KOPT-K1 (cell line): Measurements from ENCODE around the gene DNAI1.

ENCODE experiments used
- H3K27ac ChIP-seq: fragments of 200-600 bp; sonication (generic); 2 replicates; pipeline ENCODE4 v1.5.1; 2016; ENCODE audit warnings: antibody characterized with exemption, mild to moderate bottlenecking, low read depth, low read length; ENCODE audit not compliant: poor library complexity, severe bottlenecking
- H3K36me3 ChIP-seq: fragments of 200-600 bp; sonication (generic); 2 replicates; pipeline ENCODE4 v1.5.1; 2017; ENCODE audit warnings: antibody characterized with exemption, mild to moderate bottlenecking, low read length, moderate library complexity; ENCODE audit not compliant: insufficient read depth
- H3K9me3 ChIP-seq: fragments of 200-600 bp; sonication (generic); 2 replicates; pipeline ENCODE4 v1.5.1; 2017; ENCODE audit warnings: antibody characterized with exemption, low read length, mild to moderate bottlenecking; ENCODE audit not compliant: insufficient read depth, poor library complexity, severe bottlenecking

Gene DNAI1

GRCh38 chr9:34508463-34508862 is 49.9 kb downstream of the DNAI1 start:
- Histone ChIP-seq H3K36me3 (no peaks in the 10 kb centered on the region), H3K27ac (no peak overlapping the region), H3K9me3 (no peaks in the 10 kb centered on the region)

GRCh38 chr9:34508951-34509350 is 50.3 kb downstream of the DNAI1 start:
- no peaks in the 10 kb centered on the region for H3K9me3 ChIP-seq
- no peak overlapping the region for H3K27ac ChIP-seq
- H3K36me3 ChIP-seq, result no peaks in the 10 kb centered on the region

- Histone ChIP-seq H3K27ac (no peak overlapping the region), H3K36me3 (no peaks in the 10 kb centered on the region), H3K9me3 (no peaks in the 10 kb centered on the region)
These were observed 52.2 kb downstream of the DNAI1 start for GRCh38 chr9:34510497-34511468.

- H3K9me3 ChIP-seq, result no peaks in the 10 kb centered on the region
- no peaks in the 10 kb centered on the region for H3K36me3 ChIP-seq
- no peak overlapping the region for H3K27ac ChIP-seq
These were observed 53.8 kb downstream of the DNAI1 start for GRCh38 chr9:34512131-34513078.

GRCh38 chr9:34513567-34514214 is 55.1 kb downstream of the DNAI1 start:
- H3K27ac ChIP-seq, result no peak overlapping the region
- no peaks in the 10 kb centered on the region for H3K9me3 ChIP-seq
- H3K36me3 ChIP-seq, result no peaks in the 10 kb centered on the region

GRCh38 chr9:34514401-34514800 is 55.8 kb downstream of the DNAI1 start:
- Histone ChIP-seq H3K9me3 (no peaks in the 10 kb centered on the region), H3K27ac (no peak overlapping the region), H3K36me3 (no peaks in the 10 kb centered on the region)

GRCh38 chr9:34514816-34515215 is 56.2 kb downstream of the DNAI1 start:
- Histone ChIP-seq H3K27ac (no peak overlapping the region), H3K9me3 (no peaks in the 10 kb centered on the region), H3K36me3 (no peaks in the 10 kb centered on the region)

- Histone ChIP-seq H3K9me3 (no peaks in the 10 kb centered on the region), H3K27ac (no peak overlapping the region)
These were observed 57.4 kb downstream of the DNAI1 start for GRCh38 chr9:34515959-34516358.

GRCh38 chr9:34517185-34517584 is 58.6 kb downstream of the DNAI1 start:
- Histone ChIP-seq H3K9me3 (no peaks in the 10 kb centered on the region), H3K27ac (no peak overlapping the region), H3K36me3 (no peaks in the 10 kb centered on the region)

More at GRCh38 chr9:34515959-34516358, 57.4 kb downstream of the DNAI1 start:
- H3K36me3 ChIP-seq, result no peaks in the 10 kb centered on the region

- Histone ChIP-seq H3K36me3 (no peaks in the 10 kb centered on the region), H3K9me3 (no peaks in the 10 kb centered on the region), H3K27ac (no peak overlapping the region)
These were observed 59.6 kb downstream of the DNAI1 start for GRCh38 chr9:34518110-34518616.

GRCh38 chr9:34518896-34519295 is 60.3 kb downstream of the DNAI1 start:
- no peaks in the 10 kb centered on the region for H3K36me3 ChIP-seq
- no peak overlapping the region for H3K27ac ChIP-seq

GRCh38 chr9:34519321-34520020 is 60.9 kb downstream of the DNAI1 start:
- Histone ChIP-seq H3K9me3 (no peaks in the 10 kb centered on the region), H3K27ac (no peak overlapping the region), H3K36me3 (no peaks in the 10 kb centered on the region)

More at GRCh38 chr9:34518896-34519295, 60.3 kb downstream of the DNAI1 start:
- no peaks in the 10 kb centered on the region for H3K9me3 ChIP-seq

GRCh38 chr9:34520096-34520495 is 61.5 kb downstream of the DNAI1 start:
- Histone ChIP-seq H3K9me3 (no peaks in the 10 kb centered on the region), H3K36me3 (no peaks in the 10 kb centered on the region), H3K27ac (no peak overlapping the region)
